ENCODE measurements around the gene INS.

INS gene

DNA sequence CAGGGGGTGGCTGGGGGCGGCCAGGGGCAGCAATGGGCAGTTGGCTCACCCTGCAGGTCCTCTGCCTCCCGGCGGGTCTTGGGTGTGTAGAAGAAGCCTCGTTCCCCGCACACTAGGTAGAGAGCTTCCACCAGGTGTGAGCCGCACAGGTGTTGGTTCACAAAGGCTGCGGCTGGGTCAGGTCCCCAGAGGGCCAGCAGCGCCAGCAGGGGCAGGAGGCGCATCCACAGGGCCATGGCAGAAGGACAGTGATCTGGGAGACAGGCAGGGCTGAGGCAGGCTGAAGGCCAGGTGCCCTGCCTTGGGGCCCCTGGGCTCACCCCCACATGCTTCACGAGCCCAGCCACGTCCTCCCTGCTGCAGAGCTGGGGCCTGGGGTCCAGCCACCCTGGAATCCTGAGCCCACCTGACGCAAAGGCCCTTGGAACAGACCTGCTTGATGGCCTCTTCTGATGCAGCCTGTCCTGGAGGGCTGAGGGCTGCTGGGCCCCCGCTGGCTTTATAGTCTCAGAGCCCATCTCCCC is at the start of gene INS:
Gene INS (minus strand): TSS at position 474 of the 524 bp plus-strand sequence. CDS start 238 bp downstream, at position 236.
- no peak for DNase-seq (ENCODE audit: low spot score)

DNA sequence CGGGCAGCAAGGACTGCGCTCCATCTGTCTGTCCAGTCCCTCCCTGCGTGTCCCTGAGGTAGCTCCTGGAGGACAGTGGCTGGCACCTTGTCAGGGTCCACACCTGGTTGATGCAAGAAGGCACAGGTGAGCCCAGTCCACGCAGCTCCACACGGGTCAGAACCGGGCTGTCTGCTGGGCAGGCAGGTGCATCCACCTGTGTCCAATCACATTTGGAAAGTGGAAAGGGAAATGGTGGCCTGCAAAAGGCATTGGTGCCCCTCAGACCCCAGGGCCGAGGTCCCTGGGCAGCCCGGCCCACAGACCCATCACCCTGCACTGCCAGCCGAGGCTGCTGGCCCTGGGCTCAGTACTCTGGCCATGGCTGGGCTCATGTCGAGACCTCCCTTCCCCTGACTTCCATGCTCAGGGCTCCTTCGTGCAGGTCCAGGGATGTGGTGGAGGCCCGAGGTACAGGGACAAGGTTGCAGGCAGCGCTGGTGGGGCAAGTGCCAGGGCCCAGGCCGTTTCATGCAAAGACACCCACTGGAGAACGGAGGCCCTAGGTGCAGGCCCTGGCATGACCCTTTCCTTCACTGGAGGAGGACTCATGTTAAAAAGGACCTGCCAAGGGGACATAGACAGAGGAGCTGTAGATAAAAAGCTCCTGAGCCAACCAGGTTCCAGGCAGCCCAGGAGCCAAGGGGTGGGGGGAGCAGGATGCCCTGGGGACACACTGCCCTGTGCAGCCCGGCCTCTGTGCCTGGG is 49.5 kb upstream of the INS start:
- DNase-seq (ENCODE audit: low spot score): peak; percentile 45

DNA sequence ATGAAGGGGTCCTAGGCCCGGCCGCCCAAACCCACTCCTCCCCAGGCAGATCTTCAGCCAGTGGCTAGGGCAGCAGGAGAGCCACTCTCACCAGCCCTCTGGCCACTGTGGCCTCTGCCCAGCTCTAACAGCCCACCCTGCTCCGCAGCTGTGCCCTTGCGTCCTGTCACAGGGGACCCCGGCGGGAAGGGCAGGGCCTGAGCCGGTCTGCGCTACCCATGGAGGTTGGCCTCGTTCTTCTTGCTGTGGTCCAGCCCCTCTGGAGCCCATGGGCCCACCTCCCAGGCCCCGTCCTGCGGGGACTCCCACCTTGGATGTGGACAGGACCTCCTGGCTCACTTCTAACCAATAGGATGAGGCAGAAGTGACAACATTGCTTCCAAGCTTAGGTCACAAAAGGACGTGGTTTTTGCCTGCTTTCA is 48.9 kb upstream of the INS start:
- DNase-seq (ENCODE audit: low spot score): peak; percentile 39

DNA sequence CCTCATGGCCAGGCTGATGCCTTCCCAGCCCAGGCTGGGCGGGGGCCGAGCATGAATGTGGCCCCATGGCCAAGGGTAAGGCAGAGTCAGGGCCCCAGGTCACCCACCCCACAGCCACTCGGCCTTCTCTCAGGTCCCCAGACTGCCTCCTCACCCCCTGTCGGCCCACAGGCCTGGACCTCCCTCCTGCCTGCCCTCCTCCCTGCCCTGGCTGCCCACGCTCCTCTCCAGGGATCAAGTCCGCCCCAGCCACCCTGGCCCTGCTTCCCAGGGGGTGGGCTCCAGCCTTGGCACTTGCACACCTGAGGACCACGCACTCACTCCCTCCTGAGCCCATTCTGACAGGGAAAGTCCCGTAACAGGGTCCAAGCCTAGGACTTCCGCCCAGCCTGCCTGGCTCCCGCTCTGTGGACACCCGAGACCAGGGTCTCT is 48.4 kb upstream of the INS start:
- peak; percentile 41 for DNase-seq (ENCODE audit: low spot score)

DNA sequence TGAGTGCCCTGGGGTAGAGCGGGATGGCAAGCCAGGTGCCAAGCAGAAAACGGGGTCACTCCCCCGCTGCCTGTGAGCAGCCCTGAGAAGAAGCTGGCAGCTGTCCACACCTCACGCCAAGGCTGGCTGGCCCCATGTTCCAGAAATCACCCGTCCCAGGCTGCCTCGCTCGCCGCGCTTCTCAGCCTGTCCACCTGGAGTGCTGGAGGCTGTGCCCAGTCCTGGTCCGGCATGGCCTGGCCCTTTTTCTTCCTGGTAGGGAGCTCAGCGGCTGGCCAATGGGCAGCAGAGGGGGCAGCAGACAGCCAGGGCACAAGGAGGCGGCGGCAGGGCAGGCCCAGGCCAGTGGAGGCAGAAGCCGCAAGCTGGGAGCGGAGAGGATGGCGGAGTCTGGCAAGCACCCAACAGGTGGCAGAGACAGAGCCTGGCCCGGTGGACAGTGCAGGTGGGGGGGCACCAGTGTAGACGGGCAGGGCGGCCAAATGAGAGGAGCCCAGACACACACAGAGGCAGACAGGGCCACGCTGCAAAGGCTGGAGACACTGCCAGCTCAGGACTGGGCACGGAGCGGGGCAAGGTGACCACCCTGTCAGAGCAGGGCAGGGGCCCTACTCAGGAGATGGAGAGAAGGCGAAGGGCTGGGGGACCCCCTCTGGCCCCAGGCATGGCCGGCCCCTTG is 47.8 kb upstream of the INS start:
- peak; percentile 56 for DNase-seq (ENCODE audit: low spot score)

DNA sequence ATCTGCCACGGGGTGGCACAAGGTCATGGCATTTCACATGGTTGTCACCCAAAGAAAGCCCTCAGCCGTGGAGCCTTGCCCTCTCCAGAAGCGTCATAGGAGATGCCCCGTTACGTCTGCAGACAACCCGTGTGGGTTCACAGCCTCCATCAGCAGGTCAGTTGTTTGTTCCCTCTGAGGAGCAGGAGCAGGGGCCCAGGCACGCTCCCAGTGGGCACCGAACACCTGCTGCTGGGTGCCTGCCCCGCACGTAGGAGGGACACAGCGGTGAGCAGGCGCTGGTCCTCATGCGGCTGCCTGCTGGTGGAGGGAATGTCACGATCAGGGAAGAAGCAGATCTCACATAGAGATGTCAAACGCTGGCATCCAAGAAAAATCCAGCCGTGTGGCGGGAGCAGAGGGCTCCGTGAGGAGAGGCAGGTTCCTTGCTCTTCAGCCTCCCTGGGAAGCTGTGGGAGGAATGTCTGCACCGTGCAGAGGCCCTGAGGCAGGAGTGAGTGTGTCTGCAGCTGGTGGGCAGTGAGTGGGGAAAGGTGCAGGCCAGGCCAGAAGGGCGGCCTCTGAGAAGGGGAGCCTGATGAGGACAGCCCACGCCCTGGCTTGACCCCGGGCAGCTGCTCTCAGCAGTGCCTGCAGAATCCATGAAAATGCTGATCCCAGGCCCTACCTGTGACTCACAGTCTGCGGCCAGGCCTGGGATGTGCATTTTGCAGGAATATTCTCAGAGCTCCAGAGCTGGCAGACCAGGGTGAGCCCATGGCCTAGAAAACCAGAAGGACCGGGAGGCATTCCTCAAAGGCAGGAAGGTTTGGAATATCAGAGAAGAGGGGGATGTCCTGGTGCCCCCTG is 47.0 kb upstream of the INS start:
- DNase-seq (ENCODE audit: low spot score): peak; percentile 44

DNA sequence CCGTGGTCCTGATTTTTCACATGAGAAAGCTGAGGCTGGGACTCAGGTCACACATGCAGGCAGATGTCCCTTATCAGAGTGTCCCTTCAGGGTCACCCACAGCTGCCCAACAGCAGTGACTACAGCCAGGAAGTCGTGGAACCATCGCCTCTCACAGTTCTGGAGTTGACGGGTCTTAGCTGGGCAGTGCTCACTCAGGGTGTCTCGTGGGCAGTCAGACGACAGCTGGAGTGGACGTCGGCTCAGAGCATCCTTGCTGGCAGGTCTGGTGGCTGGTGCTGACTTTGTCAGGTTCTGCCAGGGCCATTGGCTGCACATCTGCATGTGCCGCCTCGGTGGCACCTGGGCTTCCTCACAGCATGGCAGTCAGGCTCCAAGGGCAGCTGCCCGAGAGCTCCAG is 46.2 kb upstream of the INS start:
- no peak for DNase-seq (ENCODE audit: low spot score)

DNA sequence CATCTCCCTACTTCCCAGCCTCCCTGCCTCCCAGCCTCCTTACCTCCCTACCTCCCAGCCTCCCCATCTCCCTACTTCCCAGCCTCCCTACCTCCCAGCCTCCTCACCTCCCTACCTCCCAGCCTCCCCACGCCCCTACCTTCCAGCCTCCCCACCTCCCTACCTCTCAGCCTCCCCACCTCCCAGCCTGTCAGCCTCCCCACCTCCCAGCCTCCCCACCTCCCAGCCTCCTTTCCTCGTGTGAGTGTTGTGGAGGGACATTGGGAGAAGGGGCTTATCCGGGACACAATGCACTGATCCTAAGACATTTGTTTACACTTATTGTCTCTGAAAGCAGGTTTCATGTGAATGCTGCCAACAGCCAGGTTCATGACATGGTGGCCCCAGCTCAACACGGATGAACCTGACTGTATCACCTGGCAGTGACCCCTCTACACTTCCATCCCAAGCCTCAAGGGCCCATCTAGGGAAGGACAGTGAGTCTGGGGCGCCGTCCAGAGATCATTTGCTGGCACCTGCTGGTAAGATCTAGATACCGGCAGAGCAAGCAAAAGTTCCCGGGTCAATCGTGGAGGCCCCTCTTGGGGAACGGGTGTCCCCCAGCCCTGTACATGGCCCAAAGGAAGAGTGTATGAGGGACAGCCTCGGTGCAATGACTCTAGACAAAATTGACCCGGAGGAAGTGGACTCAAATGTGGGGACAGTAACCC is 45.1 kb upstream of the INS start:
- DNase-seq (ENCODE audit: low spot score): no peak

DNA sequence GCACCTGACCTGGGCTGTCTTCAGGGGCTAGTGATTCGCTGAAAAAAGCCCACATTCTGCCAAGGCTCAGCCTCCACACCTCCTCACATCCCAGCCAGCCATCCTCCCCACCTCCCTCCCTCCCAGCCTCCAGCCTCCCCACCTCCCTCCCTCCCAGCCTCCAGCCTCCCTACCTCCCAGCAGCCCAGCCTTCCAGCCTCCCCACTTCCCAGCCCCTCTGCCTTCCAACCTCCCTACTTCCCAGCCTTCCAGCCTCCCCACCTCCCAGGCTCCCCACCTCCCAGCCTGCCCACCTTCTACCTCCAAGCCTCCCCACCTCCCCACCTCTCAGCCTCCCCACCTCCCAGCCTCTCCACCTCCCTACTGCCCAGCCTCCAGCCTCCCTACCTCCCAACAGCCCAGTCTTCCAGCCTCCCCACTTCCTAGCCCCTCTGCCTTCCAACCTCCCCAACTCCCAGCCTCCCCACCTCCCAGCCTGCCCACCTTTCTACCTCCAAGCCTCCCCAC is 44.3 kb upstream of the INS start:
- DNase-seq (ENCODE audit: low spot score): no peak

DNA sequence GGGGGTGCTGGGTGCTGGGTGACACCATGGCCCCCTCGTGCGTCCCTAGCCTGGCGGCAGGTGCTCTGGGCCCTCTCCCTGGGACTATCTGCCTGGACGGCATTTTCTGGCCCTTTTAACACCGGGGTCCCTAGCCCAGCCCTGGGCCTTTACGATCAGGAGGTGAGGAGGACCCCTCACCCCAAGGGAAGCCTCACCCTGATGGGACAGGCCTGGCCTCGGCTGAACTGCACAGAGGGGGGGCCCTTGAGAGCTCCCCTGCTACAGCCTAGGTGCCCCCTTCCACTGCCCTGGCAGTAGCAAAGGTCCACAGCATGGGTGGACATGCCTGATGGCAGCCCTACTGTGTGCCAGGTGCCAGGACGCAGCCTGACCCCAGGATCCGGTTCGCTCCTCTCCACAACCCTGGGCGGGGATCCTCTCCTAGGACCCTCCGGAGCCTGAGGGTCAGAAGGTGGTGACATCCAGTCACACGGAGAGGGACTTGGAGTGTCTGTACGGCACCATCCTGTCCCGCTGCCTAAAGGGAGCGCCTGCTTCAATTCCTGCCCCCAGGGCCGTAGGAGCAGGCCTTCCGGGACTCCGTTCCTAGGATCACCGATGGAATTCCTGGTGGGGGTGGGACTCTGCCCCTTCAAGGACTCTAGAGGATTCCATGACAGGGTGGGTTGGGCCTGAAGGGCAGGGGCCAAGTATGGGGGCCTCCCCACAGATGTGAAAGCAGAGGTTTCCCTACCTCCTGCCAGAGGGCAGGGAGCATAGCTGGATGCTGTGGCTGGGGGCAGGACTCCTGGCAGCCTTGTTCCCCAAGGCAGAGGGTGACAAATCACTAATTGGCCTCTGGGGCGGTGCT is 43.6 kb upstream of the INS start:
- DNase-seq (ENCODE audit: low spot score): peak; percentile 53

DNA sequence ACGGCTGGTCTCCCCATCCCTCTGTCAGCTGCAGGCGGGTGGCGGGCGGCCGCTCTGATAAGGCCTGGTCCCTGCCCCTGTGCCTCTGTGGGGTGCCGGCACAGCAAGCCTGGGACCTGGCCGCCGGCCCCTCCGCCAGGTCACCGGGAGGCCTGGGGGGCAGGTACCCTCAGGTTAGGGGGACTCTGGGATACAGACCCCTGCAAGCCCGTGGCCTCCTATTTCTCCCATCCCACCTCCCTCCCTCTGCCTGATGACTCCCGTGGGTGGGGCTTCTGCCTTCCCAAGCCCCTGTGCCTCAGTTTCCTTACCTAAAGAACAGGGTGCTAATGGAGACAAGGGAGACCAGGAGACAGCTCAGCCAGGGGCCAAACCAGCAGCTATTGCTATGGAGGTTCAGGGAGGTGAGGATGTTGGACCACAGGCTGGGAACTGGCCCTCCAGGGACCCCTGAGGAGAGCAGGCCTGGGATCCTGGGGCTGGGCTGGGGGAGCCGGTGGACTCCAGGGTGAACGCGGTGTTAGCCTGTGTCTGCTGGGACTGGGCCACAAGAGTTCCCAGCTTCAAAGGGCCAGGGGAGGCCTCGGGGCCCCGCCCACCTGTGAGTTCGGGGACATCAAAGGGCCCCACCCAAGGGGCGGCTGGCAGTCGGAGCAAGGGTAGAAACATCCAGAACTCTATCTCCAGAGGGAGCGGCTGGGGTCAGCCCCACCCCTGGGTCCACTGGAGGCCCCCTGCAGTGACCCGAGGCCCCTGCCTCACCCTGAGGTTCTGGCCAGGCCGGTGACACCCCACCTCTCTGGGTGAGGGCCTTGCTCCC is 42.6 kb upstream of the INS start:
- peak; percentile 46 for DNase-seq (ENCODE audit: low spot score)

DNA sequence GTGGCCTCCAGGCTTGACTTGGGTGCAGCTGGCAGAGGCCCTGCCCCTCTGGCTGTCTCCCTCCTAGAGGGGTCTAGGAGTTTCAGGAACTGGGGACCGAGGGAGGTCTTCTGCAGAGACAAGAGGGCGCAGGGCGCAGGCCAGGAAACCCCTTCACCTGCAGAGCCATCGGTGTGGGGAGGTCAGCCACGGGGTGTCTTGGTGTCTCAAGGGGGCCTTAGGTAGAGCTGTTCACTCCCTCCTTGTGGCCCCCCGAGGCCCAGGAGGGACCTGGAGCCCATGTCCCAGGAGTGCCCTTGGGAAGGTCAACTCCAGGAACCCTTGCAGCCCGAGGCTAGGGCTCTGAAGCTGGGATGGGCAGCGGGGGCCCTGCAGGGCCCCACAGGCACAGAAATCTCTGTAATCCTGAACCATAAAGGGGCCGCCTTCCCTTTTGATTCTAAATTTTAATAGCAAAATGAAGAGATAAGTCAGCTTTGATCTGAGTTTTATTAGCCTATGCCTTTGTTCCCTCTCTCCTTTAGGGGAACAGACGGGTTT is 42.0 kb upstream of the INS start:
- DNase-seq (ENCODE audit: low spot score): no peak

DNA sequence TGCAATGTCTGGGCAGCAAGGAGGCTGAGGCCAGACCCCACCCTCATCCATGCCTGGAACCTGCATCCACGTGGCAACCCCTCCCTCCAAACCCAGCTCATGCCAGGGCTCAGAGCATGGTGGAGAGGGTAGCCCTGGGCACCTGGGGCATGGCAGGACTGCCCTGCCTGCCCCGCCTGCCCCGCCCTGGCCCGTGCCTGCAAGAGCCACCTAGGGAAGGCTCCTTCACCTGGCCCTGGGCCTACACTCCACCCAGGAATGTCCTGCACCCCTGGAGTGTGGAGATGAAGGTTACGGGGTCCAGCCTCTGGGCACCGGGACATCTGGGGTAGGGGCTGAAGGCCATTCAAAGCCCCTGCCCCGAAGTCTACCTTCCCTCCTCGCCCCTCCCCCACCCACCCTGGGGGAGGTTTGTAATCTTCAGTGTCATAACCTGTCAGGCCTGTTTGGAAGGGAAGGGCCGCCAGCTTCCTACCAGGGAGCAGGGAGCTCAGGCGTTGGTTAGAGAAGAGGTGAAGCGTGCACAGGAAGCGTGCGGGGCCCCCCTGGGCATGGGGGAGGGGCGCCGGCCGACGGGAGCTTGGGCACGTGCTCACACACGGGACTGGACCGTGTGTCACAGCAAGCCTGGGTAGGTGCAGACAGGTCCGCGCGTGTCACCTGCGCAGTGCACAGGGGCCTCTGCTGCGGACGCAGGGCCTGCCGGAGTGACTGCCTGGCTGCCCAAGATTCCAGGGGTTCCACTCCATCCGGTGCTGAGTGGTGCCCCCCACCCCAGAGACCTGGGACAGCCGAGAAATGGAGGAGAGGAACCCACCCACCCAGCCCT is 41.3 kb upstream of the INS start:
- no peak for DNase-seq (ENCODE audit: low spot score)

DNA sequence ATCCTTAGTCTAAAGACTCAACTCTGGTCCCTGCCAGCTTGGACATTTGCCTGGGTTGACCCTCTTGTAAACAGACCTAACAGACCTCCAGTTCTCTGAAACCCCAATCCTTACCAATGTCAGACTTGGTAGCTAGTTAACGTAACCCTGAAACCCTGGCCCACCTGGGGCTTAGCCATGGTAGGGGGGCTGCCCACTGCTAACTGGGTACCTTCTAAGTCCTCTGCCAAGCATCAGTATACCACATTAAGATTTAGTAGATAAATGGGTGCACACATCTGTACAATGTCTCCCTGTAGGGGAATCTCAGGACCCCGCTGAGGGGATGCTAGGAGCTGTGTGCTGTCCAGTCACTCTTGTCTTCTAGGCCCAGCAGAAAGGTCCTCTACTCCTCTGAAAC is 40.5 kb upstream of the INS start:
- DNase-seq (ENCODE audit: low spot score): no peak

DNA sequence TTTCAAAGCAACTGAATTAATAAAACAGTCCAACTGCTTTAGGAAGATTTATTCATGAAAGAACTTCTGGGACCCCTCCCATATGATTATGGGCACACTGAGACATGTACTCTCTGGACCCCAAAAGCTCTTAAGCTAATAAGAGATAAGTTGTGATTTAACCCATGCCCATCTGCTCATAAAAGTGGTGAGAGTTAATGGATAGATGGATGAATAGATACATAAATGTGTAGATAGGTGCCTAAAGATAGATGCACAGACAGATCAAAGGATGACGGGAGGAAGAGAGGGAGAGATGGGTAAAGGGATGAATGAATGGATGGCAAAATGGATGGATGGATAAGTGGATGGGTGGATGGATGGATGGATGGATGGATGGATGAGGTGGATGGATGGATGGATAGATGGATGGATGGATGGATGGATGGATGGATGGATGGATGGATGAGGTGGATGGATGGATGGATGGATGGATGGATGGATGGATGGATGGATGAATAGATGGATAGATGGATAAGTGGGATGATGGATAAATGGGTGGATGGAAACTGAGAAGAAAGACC is 40.0 kb upstream of the INS start:
- DNase-seq (ENCODE audit: low spot score): no peak

DNA sequence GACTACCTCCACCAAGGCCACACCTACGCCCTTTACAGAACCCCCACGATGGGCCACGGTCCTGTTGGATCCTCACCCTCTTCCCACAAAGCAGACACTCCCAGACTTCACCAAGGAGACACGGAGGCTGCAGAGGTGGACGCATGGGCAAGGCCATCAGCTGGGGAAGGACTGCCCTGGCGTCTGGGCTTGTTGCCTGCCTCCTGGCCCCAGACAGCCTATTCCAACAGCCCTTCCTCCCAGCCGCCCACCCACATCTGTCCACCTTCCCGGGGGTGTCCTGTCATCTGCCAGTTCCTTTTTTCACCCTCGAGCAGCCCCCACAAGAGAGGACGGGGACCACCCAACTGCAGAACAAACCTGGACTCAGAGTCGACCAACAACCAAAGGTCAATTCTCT is 39.5 kb upstream of the INS start:
- DNase-seq (ENCODE audit: low spot score): no peak

DNA sequence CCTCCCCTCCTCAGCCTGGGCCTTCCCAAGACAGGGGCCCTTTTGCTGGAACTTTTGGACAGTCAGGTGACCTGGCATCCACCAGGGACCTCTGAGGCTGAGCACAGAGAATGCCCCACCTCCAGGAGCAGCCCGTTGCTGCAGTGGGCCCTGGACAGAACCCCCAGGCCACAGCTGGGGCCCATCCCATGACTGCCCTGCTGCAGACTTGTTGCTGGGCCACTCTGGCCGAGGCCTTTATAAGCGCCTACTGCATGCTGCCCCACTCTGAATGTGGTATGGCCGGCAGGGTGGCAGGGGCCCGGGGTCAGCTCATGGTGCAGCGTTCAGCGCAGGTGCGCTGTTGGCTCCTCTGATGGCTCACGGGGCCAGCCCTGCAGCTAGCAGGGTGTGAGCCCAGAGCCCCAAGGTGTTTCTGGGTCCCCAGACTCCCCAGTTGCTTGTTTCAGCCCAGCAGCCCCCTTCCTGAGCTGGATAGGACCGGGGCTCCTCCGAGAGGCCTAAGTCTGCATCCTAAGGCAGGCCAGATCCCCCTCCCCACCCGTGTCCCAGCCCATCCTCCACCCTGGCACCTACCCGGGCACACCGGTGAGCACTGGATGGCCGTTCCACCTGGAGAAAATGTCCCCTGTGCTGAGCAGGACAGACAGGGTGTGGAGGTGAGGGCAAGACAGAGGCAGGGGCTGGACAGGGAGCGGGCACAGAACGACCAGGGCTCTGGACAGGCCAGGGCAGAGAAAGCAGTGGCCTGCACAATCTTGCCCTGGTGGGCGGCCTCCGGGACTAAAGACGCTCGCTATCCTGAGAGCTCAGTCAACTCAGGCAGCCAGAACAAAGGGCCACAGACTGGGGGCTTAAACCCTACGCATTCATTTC is 38.7 kb upstream of the INS start:
- no peak for DNase-seq (ENCODE audit: low spot score)
